ENCODE results near the gene MUC5B. TPM values are rescaled to one million over a fixed set of nuclear protein-coding genes. Genes with fewer than 3 reads are reported as not detected.
A peak's percentile ranks its signal among the peaks of the same experiment; 100 is the strongest.
"Not testable (repeated sequence)": the region's sequence is repeated elsewhere in the genome, so short reads cannot be mapped to it uniquely, and the experiment has no call there.

MUC5B gene
- total RNA-seq, 1 donor from 2014 or later: 1.2 TPM

DNA sequence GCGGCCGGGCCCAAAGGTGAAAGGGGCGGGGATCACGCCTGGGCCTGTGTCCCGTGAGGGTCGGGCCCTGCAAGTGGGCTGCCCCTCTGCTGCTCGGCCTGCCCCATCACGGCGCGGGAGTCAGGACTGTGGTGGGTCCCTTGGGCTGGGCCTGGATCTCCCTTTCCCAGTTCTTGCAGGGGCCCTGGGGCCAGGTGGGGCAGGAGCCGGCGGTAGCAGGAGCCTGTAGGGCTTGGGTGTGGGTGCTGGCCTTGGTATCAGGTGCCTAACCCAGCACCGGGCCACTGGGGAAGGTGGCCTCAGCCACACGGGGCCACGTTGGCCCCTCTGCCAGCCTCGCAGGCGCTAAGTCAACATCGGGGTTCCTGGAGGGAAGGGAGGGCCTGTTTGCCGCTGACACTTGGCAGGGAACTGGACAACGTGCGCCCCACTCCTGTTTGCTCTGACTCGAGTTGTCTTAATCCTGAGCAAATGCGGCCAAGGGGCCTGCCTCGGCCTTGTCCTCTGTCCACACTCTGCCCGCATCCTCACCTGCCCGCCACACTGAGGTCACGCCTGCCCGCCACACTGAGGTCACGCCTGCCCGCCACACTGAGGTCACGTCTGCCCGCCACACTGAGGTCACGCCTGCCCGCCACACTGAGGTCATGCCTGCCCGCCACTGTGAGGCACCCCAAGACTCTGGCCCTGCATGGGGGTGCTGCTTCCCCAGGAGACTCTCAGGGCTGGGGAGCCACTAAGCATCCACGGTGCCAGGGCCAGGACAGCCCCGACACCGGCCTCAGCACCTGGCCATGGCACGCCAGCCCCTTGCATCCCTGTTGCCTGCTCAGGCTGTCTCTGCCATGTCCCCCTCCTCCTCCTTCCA, 14.2 kb upstream of the MUC5B start:
- peaks cover 8% of the 10 kb centered on the region for H3K27me3 ChIP-seq
- H3K27ac ChIP-seq: no peak overlapping the region
- peak; percentile 58 for DNase-seq
- intact Hi-C loops (cut with DNase I): loop anchor here (10.0 kb wide), 1 partner anchor 296 kb away; no protein-coding TSS in a partner anchor
- no peak overlapping the region for H3K4me3 ChIP-seq
- TF ChIP-seq, protein P1, sequence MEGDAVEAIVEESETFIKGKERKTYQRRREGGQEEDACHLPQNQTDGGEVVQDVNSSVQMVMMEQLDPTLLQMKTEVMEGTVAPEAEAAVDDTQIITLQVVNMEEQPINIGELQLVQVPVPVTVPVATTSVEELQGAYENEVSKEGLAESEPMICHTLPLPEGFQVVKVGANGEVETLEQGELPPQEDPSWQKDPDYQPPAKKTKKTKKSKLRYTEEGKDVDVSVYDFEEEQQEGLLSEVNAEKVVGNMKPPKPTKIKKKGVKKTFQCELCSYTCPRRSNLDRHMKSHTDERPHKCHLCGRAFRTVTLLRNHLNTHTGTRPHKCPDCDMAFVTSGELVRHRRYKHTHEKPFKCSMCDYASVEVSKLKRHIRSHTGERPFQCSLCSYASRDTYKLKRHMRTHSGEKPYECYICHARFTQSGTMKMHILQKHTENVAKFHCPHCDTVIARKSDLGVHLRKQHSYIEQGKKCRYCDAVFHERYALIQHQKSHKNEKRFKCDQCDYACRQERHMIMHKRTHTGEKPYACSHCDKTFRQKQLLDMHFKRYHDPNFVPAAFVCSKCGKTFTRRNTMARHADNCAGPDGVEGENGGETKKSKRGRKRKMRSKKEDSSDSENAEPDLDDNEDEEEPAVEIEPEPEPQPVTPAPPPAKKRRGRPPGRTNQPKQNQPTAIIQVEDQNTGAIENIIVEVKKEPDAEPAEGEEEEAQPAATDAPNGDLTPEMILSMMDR (IDR thresholded peaks at IDR 0.05): no peak
- no peak for ATAC-seq
- H3K36me3 ChIP-seq: no peaks in the 10 kb centered on the region
- H3K9me3 ChIP-seq: peaks cover 6% of the 10 kb centered on the region
- H3K4me1 ChIP-seq: no peaks in the 10 kb centered on the region

DNA sequence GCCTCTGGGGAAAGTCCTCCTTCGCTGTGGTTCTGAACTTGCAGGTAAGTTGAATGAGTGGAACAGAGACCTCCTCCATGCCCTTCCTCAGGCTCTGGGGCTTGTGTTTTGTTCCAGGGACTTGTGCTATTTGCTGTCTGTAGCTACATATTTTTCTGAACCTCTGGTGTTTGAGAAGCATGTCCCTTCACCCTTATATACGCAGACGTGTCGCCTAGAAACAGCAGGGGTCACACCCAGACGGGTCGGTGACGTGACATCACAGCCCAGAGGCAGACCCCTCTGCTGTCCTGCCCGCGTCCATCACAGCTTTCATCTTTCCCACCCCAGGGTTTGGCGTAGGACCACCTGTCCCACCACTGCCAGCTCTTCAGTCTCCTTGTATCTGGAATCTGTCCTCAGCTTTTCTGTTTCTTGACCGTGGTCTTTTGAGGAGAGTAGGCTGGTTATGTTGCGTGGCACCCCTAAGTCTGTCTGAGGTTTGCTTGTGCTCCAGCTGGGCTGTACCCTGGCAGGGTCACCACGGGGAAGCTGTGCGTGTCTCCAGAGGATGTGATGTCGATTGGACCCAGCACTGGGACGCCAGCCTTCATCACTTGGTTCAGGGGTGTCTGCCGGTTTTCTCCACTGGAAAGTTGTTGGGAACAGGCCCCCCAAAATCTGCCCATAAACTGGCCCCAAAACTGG, 13.4 kb upstream of the MUC5B start:
- DNase-seq (peak; percentile 50), ATAC-seq (no peak)
- TF ChIP-seq, protein P1 (IDR thresholded peaks at IDR 0.05): no peak
- intact Hi-C loops (cut with DNase I): loop anchor here (10.0 kb wide), 1 partner anchor 295 kb away; no protein-coding TSS in a partner anchor
- no peak overlapping the region for H3K4me3 ChIP-seq
- no peaks in the 10 kb centered on the region for H3K4me1 ChIP-seq
- H3K27ac ChIP-seq: no peak overlapping the region
- peaks cover 6% of the 10 kb centered on the region for H3K9me3 ChIP-seq
- H3K27me3 ChIP-seq: no peaks in the 10 kb centered on the region
- H3K36me3 ChIP-seq: no peaks in the 10 kb centered on the region

DNA sequence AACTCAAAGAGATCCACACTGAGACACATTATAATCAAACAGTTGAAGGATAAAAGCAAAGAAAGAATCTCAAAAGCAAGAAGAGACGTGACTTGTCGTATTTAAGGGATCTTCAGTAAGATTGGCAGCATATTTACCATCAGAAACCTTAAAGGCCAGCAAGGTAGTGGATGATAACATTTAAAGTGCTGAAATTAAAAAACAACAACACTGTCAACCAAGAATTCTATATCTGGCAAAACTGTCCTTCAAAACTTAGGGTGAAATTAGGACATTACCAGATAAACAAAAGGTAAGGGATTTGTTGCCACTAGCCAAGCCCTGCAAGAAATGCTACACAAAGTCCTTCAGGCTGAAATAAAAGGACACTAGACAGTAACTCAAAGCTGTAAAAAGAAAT, 11.0 kb upstream of the MUC5B start:
- no peak for DNase-seq
- intact Hi-C loops (cut with DNase I): no loop called here
- no peak overlapping the region for H3K4me3 ChIP-seq
- no peaks in the 10 kb centered on the region for H3K27me3 ChIP-seq
- no peaks in the 10 kb centered on the region for H3K36me3 ChIP-seq
- ATAC-seq: no peak
- no peaks in the 10 kb centered on the region for H3K4me1 ChIP-seq
- H3K27ac ChIP-seq: no peak overlapping the region
- peaks cover 6% of the 10 kb centered on the region for H3K9me3 ChIP-seq
- TF ChIP-seq, protein P1 (IDR thresholded peaks at IDR 0.05): no peak

DNA sequence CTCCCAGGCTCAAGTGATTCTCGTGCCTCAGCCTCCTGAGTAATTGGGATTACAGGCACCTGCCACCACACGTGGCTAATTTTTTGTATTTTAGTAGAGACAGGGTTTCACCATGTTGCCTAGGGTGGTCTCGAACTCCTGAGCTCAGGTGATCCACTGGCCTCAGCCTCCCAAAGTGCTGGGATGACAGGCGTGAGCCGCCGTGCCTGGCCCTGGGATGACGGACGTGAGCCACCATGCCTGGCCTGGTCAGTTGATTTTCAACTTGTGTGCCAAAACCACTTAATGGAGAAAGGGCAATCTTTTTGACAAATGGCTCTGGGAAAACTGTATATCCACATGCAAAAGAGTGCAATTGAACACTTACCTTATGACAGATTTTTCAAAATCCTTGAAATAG, 7.0 kb upstream of the MUC5B start:
- intact Hi-C loops (cut with DNase I); H3K9me3 ChIP-seq; H3K4me1 ChIP-seq; H3K27ac ChIP-seq; ATAC-seq; H3K36me3 ChIP-seq; H3K4me3 ChIP-seq: not testable (repeated sequence)
- H3K27me3 ChIP-seq: peaks cover 13% of the 10 kb centered on the region
- DNase-seq: peak; percentile 53

DNA sequence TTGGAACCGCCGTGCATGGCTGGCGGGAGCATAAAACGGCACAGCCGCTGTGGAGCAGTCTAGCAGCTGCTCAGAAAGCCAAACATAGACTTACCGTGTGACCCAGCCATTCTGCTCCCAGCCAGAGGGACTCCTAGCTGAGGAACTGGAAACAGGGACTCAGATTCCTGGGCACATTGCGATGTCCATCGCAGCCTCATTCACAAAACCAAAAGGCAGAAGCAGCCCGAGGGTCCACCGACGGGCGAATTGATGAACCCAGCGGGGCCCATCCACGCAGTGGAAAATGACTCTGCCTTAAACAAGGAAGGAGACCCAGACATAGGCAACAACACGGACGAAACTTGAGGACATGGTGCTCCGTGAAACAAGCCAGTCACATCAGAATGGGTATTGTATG, 5.7 kb upstream of the MUC5B start:
- TF ChIP-seq, protein P1 (IDR thresholded peaks at IDR 0.05): no peak
- H3K4me3 ChIP-seq: no peak overlapping the region
- H3K9me3 ChIP-seq: peaks cover under 1% of the 10 kb centered on the region
- H3K27ac ChIP-seq: no peak overlapping the region
- no peaks in the 10 kb centered on the region for H3K36me3 ChIP-seq
- intact Hi-C loops (cut with DNase I): no loop called here
- DNase-seq: peak; percentile 48
- H3K27me3 ChIP-seq: peaks cover 24% of the 10 kb centered on the region
- H3K4me1 ChIP-seq: no peaks in the 10 kb centered on the region
- no peak for ATAC-seq

DNA sequence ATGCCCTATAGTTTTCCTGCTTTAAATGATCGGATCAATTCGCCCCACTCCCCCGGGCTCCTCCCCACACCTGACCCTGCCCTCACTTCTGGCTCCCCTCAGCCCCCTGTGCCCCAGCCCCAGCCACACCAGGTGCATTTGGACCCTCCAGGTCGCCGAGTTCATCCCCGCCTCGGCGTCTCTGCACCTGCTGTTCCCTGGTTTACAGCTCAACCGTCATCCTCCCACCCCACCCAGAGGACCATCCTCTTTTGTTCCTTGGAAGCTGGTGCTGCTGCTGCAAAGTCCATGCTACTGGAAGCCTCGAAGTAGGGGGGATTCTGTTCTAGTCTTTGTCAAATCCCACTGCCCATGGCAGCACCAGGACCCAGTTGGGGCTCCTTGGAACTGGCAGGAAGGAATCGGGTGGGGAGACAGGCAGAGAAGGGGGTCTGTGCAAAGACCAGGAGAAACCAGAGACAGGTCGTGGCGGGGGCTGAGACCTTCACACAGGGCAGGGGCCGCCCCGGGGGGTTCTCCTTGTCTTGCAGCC, 4.5 kb upstream of the MUC5B start:
- Histone ChIP-seq H3K4me1 (no peaks in the 10 kb centered on the region), H3K27ac (no peak overlapping the region), H3K9me3 (no peaks in the 10 kb centered on the region), H3K36me3 (no peaks in the 10 kb centered on the region), H3K27me3 (peaks cover 36% of the 10 kb centered on the region), H3K4me3 (no peak overlapping the region)
- TF ChIP-seq, protein P1 (IDR thresholded peaks at IDR 0.05): no peak
- intact Hi-C loops (cut with DNase I): no loop called here
- ATAC-seq (no peak), DNase-seq (peak; percentile 31)

Data from upper lobe of right lung (tissue), 1 donor.